Activated CD4-positive, alpha-beta T cell treated with anti-CD3 and anti-CD28 coated beads, Interleukin-2, amount 50 U/mL, for 24 hours (primary cell): ENCODE measurements around the gene KRTAP20-2.

Experiments
- DNase-seq, 2 donors: peaks; one replicate each; pipeline ENCODE4 v3.0.0-alpha.2; 2020; ENCODE audit warnings: low read depth in 1 of 2, low spot score in 1 of 2

KRTAP20-2 gene

DNA sequence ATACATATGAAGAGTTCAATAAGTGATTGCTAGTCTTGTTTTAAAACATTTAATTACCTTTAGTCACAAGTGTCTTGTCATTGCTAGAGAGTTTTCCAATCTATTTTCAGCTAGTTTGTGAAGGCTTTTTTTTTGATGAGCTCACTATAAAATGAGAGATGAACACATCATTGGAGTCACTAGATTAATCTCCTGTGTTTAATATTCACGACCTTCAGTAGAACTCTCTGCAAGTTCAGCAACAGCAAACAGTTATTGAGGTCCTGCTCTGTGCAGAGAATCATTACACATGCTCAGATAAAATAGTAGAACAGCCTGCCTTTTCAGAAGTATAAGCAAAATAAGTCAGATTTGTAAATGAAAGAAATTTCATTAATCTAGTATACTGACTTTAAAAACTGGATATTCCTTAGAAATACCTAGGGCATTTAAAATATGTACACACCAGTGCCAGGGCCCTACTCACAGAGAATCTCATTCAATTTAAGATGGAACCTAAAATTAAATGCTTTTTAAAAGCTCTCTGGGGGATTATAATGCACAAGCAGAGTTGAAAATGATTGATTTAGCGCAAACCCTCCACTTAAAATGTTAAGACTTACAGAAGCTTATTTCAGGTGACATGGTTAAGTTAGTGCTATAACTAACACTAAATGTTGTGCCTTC lies 38.1 kb downstream of the KRTAP20-2 start:
- DNase-seq: no peak

DNA sequence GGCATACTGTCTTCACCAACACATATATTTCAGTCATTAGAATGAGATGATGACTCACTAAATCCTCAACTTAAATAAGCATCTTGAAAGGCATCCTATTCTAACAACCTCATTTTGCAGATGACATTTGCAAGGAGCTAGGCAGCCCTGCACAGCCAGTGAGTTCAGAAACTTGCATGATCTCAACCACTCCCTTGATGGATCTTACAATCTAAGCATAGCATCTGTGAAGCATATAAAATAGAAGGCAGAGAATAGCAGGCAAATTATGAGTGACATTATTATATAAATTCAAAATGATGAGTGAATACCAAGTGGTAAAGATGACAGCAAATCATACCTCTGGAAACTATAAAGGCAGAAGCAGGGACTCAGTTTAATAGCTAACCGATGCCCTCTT lies 39.3 kb downstream of the KRTAP20-2 start:
- DNase-seq: no peak

DNA sequence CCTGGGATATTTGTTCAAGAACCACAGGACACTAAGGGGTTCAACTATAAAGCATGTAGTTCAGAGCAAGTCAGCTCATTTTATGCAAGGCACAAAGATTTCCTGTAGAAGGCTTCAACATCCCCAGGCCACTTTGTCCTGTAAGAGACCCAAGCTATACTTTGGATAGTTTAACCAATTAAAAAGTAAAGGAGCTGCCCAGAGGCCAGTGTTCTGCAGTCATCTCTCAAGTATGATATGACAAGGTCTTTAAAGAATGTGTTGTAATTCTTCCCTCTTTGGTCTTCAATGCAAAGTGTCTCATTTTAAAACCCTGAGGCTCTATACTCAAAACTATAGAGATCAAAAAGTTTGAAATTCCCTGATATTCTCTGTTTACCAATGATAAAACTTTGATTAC lies 41.7 kb downstream of the KRTAP20-2 start:
- no peak for DNase-seq

DNA sequence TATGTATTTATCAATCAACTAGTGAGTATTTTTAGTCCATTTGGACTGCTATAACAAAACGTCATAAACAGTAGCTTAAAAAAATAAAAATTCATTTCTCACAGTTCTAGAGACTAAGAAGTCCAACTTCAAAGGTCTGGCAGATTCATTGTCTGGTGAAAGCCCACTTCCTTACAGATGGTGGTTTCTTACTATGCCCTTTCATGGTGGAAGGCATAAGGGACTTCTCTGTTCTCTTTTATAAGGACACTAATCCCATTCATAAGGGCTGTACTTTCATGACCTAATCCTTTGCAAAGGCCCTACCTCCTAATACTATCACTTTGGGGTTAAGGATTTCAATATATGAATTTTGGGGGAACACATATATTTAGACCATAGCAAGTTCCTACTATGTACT lies 45.6 kb downstream of the KRTAP20-2 start:
- DNase-seq: no peak

DNA sequence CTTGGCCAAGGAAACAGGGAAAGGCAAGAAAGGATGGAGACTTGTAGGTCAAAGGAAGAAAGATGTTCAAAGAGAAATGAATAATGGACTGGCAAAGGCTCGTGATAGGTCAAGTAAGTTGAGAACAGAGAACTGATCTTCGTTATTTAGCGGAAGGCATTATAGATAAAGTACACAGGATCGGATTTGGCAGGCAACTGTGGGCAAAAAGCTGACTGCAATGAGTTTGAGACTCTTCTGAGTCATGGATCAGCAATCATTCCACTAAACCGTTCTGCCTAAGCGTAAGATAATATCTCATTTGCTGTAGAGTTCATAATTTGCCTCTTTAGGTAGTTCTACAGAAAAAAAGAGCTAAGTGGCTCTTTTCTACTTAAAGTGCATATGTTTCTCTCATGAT lies 49.5 kb downstream of the KRTAP20-2 start:
- no peak for DNase-seq
